OCI-LY7 (cell line): Measurements from ENCODE around the gene PKM.

ENCODE experiments used
- CTCF ChIP-seq: fragments of 200-600 bp; sonication (generic); conservative IDR thresholded peaks from 2 replicates; pipeline ENCODE4 v1.5.1; 2014; ENCODE audit warnings: mild to moderate bottlenecking, antibody characterized with exemption, low read length, moderate library complexity, mixed read lengths
- EZH2phosphoT487 ChIP-seq: fragments of 200-600 bp; sonication (generic); IDR thresholded peaks from 2 replicates; pipeline ENCODE4 v1.6.1; 2018; ENCODE audit warnings: low read depth, borderline replicate concordance, mild to moderate bottlenecking, mixed run types, antibody characterized with exemption, low read length, moderate library complexity, mixed read lengths

- TF ChIP-seq CTCF (no peak), EZH2phosphoT487 (no peak)
These were observed 56.3 kb downstream of the PKM start for GRCh38 chr15:72174551-72175165.
